Activated naive CD4-positive, alpha-beta T cell treated with anti-CD3 and anti-CD28 coated beads, Interleukin-2, amount 50 U/mL, for 72 hours (primary cell): Measurements from ENCODE around the gene PNPLA6. TPM values are rescaled to one million over a fixed set of nuclear protein-coding genes. Genes with fewer than 3 reads are reported as not detected.
"Not testable (repeated sequence)": the region's sequence is repeated elsewhere in the genome, so short reads cannot be mapped to it uniquely, and the experiment has no call there.

Experiments used
- ATAC-seq, 2 donors: fragments of 150-1000 bp; cut with Tn5 transposase; 2 replicates each; pipeline ENCODE4 v1.10.0; 2021; ENCODE audit warnings: mild to moderate bottlenecking in 2 of 2, moderate library complexity in 2 of 2
- DNase-seq, 2 donors: peaks; one replicate each; pipeline ENCODE4 v3.0.0; 2021 to 2022; ENCODE audit warnings: low spot score in 2 of 2
- H3K27ac Mint-ChIP-seq, 2 donors: one replicate each; pipeline ENCODE4 v1.8.0; 2022; ENCODE audit warnings: mild to moderate bottlenecking in 2 of 2, mixed read lengths in 2 of 2
- H3K36me3 Mint-ChIP-seq, 2 donors: one replicate each; pipeline ENCODE4 v1.8.0; 2022; ENCODE audit warnings: mixed read lengths in 2 of 2
- H3K9me3 Mint-ChIP-seq, 2 donors: one replicate each; pipeline ENCODE4 v1.8.0; 2022; ENCODE audit warnings: mixed read lengths in 2 of 2
- total RNA-seq, 2 donors: library from RNA; stranded (reverse); gene quantifications; one replicate each; pipeline ENCODE4 v1.2.3, GENCODE V29; 2022

Gene PNPLA6
- total RNA-seq, 2 donors from 2014 or later: 102 to 138 TPM

DNA sequence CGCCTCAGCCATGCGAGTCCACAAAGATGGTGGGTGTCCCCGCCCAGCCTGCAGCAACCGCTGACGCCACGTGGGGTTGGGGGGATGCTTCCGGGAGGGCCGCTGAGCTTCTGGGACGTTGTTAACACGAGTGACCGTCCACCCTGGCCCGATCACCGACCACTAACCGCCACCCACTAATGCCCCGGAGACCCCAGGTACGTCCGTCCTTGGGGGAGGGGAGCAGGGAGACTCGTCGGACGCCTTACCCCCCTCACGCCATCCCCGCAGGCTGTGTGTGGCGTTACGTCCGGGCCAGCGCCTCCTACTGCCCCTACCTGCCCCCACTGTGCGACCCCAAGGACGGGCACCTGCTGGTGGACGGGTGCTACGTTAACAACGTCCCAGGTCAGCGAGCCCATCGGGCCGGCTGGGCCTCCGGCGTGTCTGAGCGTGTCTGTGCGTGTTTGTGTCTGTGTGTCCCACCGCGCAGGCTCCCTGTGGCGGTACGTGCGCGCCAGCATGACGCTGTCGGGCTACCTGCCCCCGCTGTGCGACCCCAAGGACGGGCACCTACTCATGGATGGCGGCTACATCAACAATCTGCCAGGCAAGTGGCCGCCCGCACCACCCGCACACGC is 21.3 kb downstream of the PNPLA6 start:
- Mint-ChIP-seq H3K27ac (no peak overlapping the region), H3K9me3 (no peaks in the 10 kb centered on the region), H3K36me3 (peaks cover 4 to 5% of the 10 kb centered on the region in 2 donors)
- no peak for DNase-seq
- no peak for ATAC-seq

DNA sequence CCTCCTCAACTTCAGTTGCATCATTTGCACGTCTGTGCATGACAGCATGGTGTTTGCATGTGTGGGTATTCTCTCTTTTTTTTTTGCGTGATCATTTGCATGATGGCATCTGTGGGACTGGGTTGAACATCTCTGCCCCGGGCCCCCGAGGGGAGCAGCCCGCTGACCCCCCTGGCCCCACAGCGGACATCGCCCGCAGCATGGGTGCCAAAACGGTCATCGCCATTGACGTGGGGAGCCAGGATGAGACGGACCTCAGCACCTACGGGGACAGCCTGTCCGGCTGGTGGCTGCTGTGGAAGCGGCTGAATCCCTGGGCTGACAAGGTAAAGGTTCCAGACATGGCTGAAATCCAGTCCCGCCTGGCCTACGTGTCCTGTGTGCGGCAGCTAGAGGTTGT is 23.1 kb downstream of the PNPLA6 start:
- Mint-ChIP-seq H3K36me3 (peaks cover 4 to 5% of the 10 kb centered on the region in 2 donors), H3K9me3 (no peaks in the 10 kb centered on the region), H3K27ac (no peak overlapping the region)
- no peak for ATAC-seq
- no peak for DNase-seq

GRCh38 chr19:7559102-7559501 is 23.6 kb downstream of the PNPLA6 start:
- Mint-ChIP-seq H3K36me3 (peaks cover 4 to 5% of the 10 kb centered on the region in 2 donors), H3K27ac (no peak overlapping the region), H3K9me3 (no peaks in the 10 kb centered on the region)
- no peak for DNase-seq
- ATAC-seq: no peak

DNA sequence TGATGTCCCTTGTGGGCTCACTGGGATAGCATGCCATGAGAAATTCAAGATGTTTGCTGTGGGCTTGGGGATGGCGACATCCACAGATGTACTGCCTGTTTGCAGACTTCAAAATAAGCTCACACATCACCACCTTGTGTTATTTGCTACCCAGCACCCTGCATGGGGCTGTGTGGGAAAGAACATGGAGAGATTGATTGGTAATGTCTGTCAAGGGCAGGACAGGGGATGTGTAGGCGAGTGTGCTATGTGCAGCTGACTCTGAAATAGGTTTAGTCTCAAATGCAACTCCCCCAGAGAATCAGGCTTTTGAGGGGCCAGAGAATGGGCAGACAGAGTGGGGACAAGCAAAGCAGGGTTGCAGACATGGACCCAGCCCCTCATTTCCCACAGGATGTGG is 24.7 kb downstream of the PNPLA6 start:
- Mint-ChIP-seq H3K36me3 (peaks cover 4 to 5% of the 10 kb centered on the region in 2 donors), H3K27ac (no peak overlapping the region), H3K9me3 (no peaks in the 10 kb centered on the region)
- DNase-seq: no peak
- ATAC-seq: no peak

DNA sequence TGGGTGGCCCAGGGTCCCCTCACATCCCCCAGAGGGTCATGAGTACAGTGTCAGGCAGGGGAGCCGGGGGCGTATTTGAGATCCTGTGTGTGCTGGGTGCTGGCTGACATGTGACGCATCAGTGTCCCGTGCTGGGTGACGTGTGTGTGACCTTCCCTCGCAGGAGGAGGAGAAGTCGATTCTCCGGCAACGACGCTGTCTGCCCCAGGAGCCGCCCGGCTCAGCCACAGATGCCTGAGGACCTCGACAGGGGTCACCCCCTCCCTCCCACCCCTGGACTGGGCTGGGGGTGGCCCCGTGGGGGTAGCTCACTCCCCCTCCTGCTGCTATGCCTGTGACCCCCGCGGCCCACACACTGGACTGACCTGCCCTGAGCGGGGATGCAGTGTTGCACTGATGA is 25.8 kb downstream of the PNPLA6 start:
- DNase-seq: no peak
- H3K27ac Mint-ChIP-seq: no peak overlapping the region
- no peaks in the 10 kb centered on the region for H3K9me3 Mint-ChIP-seq
- peaks cover 4 to 5% of the 10 kb centered on the region in 2 donors for H3K36me3 Mint-ChIP-seq
- no peak for ATAC-seq

DNA sequence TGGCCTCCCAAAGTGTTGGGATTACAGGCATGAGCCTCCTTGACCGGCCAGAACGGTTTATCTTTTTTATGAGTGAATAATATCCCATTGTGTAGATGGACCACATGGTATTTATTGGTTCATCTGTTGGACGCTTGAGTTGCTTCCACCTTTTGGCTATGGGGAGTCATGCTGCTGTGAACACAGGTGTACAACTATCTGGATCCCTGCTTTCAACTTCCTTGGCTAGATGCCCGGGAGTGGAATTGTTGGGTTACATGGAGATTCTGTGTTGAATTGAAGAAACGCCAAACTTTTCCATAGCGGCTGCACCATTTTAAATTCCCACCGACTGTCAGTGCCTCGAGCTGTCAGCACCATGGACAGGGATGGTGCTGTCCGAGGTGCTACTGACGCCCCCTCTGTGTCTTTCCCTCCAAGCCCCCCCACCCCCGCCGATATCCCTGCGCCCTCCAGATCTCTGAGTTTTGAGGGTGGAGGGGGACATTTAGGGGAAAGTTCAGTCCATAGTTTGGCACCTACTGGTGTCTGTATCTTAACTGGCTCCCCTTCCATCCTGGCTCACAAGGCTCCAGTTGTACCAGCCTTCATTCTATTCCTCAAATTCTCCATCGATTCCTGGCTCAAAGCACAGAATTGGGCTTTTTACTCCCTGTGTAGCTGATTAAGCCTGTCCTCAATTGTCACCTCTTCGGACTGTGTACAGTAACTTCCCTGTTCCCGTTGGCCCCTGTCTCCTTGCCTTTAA is 27.3 kb downstream of the PNPLA6 start:
- Mint-ChIP-seq H3K36me3 (peaks cover 4 to 5% of the 10 kb centered on the region in 2 donors), H3K27ac (no peak overlapping the region), H3K9me3 (no peaks in the 10 kb centered on the region)
- DNase-seq (no peak), ATAC-seq (no peak)

DNA sequence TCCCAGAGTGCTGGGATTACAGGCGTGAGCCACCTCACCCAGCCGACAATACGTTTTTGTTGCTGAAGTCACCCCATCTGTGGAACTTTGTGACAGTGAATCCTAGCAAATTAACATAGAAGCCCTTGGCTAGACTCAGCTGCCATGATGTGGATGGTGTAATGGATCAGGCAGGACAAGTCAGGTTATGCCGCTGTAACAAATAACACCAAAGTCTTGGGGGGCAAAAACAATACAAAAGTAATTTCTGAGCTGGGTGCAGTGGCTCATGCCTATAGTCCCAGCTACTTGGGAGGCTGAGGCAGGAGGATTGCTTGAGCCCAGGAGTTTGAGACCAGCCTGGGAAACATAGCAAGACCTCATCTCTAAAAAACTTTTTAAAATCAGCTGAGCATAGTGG is 29.3 kb downstream of the PNPLA6 start:
- ATAC-seq: no peak
- H3K27ac Mint-ChIP-seq: peak overlapping the region in 1 of 2 donors; percentile 72
- no peak for DNase-seq
- H3K9me3 Mint-ChIP-seq: no peaks in the 10 kb centered on the region
- peaks cover 4 to 5% of the 10 kb centered on the region in 2 donors for H3K36me3 Mint-ChIP-seq

DNA sequence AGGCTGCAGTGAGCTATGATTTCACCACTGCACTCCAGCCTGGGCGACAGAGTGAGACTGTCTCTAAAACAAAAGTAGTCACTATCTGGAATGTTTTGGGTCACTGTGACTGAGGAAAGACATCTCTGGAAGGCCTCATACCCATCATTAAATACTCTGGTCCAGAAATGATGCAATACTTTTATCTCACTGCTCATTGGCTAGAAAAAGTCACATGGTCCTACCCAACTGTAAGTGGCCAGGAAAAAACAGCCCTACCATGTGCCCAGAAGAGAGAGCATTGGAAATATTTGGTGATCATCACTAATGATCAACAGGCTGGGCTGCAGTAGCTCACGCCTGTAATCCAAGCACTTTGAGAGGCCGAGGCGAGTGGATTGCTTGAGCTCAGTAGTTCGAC is 29.8 kb downstream of the PNPLA6 start:
- H3K36me3 Mint-ChIP-seq: peaks cover 1 to 2% of the 10 kb centered on the region in 2 donors
- no peak for ATAC-seq
- DNase-seq: no peak
- no peak overlapping the region for H3K27ac Mint-ChIP-seq
- H3K9me3 Mint-ChIP-seq: no peaks in the 10 kb centered on the region

DNA sequence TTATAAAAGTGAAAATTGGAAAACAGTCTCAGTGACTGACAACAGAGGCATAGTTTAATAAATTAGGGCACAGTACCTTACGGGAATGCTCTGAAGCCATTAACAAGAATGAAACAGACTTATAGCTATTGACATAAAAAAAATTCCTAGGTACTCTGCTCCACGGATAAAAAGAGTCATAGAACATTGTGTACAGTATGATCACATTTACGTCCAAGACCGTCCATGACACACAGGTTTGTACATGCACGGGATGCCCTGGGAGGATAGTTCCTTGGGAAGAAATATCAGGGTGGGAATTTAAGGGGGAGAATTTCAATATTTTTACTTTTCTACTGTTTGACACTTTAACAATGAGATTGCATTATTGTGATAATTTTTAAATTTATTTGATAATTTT is 35.2 kb downstream of the PNPLA6 start:
- DNase-seq (no peak), ATAC-seq (no peak)
- no peak overlapping the region for H3K27ac Mint-ChIP-seq
- no peaks in the 10 kb centered on the region for H3K9me3 Mint-ChIP-seq
- H3K36me3 Mint-ChIP-seq: no peaks in the 10 kb centered on the region

DNA sequence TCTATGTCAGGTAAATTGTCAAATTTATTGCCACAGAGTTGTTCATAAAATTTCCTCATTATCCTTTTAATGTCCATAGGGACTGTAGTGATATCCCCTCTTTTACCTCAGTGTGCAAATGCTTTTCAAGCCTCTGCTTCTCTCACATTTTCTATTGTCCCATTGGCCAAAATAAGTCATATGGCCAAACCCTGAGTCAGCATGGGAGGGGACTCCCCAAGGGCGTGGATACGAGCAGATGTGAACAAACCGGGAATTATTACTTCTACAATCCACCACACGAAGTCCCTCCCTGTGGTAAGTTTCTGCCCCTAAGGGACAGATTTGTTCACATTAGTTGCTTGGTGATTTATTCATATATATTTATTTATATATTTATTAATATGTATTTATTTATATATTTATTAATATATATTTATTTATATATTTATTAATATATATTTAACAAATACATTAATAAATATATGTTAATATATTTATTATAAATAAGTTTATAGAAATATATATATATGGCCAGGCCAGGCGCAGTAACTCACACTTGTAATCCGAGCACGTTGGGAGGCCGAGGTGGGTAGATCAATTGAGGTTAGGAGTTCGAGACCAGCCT is 40.0 kb downstream of the PNPLA6 start:
- H3K27ac Mint-ChIP-seq: no peak overlapping the region
- DNase-seq (no peak), ATAC-seq (peak in 1 of 2 donors; percentile 31)
- no peaks in the 10 kb centered on the region for H3K36me3 Mint-ChIP-seq
- H3K9me3 Mint-ChIP-seq: no peaks in the 10 kb centered on the region

DNA sequence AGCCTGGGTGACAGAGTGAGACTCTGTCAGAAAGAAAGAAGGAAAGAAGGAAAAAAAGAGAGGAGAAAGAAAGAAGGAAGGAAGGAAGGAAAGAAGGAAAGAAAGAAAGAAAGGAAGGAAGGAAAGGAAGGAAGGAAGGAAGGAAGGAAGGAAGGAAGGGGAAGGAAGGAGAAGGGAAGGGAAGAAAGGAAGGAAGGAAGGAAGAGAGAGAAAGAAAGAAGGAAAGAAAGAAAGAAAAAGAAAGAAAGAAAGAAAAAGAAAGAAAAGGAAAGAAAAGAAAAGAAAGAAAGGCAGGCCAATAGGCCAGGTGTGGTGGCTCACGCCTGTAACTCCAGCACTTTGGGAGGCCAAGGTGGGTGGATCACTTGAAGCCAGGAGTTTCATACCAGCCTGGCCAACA is 41.9 kb downstream of the PNPLA6 start:
- ATAC-seq, H3K36me3 Mint-ChIP-seq, H3K9me3 Mint-ChIP-seq, DNase-seq, H3K27ac Mint-ChIP-seq: not testable (repeated sequence)

DNA sequence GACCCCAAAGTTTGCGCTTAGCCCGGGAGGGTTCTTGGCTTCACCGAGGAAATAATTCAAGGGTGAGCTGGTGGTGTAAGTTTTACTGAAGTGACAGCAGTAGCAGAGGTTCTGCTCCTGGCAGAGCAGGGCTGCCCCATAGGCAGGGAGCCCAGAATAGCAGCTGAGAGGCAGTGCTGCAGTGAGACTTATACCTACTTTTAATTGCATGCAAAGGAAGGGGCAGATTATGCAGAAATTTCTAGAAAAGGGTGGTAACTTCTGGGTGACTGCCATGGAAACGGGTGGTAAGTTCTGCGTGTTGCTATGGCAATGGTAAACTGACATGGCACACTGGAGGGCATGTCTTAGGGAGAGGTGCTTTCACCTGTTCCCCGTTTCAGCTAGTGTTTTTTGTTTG is 42.6 kb downstream of the PNPLA6 start:
- DNase-seq: no peak
- H3K27ac Mint-ChIP-seq: peak overlapping the region in 1 of 2 donors; percentile 16
- no peak for ATAC-seq
- H3K36me3 Mint-ChIP-seq: no peaks in the 10 kb centered on the region
- H3K9me3 Mint-ChIP-seq: no peaks in the 10 kb centered on the region

GRCh38 chr19:7579182-7579581 is 43.7 kb downstream of the PNPLA6 start:
- ATAC-seq (no peak), DNase-seq (no peak)
- Mint-ChIP-seq H3K36me3 (no peaks in the 10 kb centered on the region), H3K9me3 (no peaks in the 10 kb centered on the region), H3K27ac (no peak overlapping the region)

- Mint-ChIP-seq H3K27ac (peak overlapping the region in 1 of 2 donors; percentile 55), H3K36me3 (no peaks in the 10 kb centered on the region), H3K9me3 (no peaks in the 10 kb centered on the region)
- ATAC-seq (no peak), DNase-seq (no peak)
These were observed 46.9 kb downstream of the PNPLA6 start for GRCh38 chr19:7582446-7582845.

- no peaks in the 10 kb centered on the region for H3K36me3 Mint-ChIP-seq
- H3K9me3 Mint-ChIP-seq: no peaks in the 10 kb centered on the region
- ATAC-seq: no peak
- H3K27ac Mint-ChIP-seq: no peak overlapping the region
- DNase-seq: no peak
These were observed 54.3 kb downstream of the PNPLA6 start for GRCh38 chr19:7589822-7590221.

DNA sequence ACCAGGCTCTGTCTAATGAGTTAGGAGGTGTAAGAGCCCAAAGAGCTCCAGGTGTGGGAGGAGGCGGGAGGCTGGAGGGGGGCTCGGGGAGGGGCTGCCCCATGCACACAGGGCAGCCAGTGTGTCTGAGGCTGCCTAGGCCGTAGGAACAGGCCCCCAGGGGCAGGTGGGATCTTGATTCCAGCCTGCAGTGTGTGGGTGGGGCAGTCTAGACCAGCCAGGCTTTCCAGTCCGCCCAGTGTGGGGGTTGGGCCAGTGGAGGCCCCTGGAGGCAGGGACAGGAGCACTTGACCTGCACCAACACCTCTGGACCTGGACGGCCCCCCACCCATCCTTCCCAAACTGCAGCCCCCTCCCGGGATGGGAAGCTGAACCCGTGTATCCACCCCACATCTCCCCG is 54.7 kb downstream of the PNPLA6 start:
- DNase-seq: no peak
- ATAC-seq: no peak
- H3K27ac Mint-ChIP-seq: no peak overlapping the region
- no peaks in the 10 kb centered on the region for H3K9me3 Mint-ChIP-seq
- no peaks in the 10 kb centered on the region for H3K36me3 Mint-ChIP-seq

DNA sequence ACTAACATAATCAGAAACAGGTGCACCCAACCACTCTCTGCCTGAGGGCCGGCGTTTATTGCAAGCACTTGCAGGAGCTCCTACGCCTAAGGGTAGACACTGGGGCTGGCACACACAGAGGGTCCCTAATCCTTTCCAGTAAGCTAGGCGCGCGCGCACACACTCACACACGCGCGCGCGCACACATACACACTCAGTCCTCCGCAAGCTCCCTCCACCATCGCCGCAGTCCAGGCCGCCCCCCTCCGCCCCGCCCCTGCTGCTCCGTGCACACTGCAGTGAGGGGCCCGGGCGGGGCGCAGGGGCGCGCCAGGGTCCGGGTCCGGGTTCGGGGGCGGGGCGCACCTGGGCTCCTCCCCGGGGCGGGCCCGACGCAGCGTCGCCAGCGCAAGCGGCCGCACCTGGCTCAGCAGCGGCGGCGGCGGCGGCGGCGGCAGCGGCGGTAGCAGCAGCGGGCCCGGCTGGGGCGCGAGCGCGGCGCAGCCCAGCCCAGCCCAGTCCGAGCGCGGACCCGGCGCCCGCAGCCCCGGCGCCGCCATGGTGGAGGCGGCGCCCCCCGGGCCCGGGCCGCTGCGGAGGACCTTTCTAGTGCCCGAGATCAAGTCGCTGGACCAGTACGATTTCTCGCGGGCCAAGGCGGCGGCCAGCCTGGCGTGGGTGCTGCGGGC is 60.1 kb downstream of the PNPLA6 start, which contains the start of gene CAMSAP3:
CAMSAP3 (plus strand) TSS at position 398 of the 668 bp plus-strand sequence; CDS start at position 538, 140 bp downstream.
- DNase-seq (peak in 1 of 2 donors; percentile 62), ATAC-seq (peak; percentile 70 to 87)
- no peaks in the 10 kb centered on the region for H3K36me3 Mint-ChIP-seq
- H3K9me3 Mint-ChIP-seq: no peaks in the 10 kb centered on the region
- no peak within 1 kb of the TSS for H3K27ac Mint-ChIP-seq
